ENCODE data around the gene PLXNA4. TPM values are rescaled to one million over a fixed set of nuclear protein-coding genes. Genes with fewer than 3 reads are reported as not detected.

PLXNA4 gene
- total RNA-seq, 4 donors from 2014 or later, result 1.1 to 2.8 (median 1.4) TPM

- H3K27me3 ChIP-seq, result peaks cover 6% of the 10 kb centered on the region
- H3K9me3 ChIP-seq, result no peaks in the 10 kb centered on the region
- peaks cover 0 to under 1% (median 0%) of the 10 kb centered on the region in 4 donors for H3K4me1 ChIP-seq
- H3K36me3 ChIP-seq, result no peaks in the 10 kb centered on the region
- no peak for DNase-seq
- H3K27ac ChIP-seq, result no peak overlapping the region
- intact Hi-C loops (cut with DNase I; ENCODE audit: low total_unique reads) (no loop called here), in situ Hi-C loops (cut with MboI; ENCODE audit: low pct_ligation_motif_present in 1 of 4, low pct_unique_long_range_greater_than_20kb in 1 of 4, low sequenced_read_pairs in 3 of 4) (no loop called here)
- H3K4me3 ChIP-seq, result no peak overlapping the region
- WGBS, 2 donors (ENCODE audit: low coverage in 1 of 2), result 83 to 93% methylated on average over 2 to 6 of the region's 6 CpGs
- TF ChIP-seq EP300 (IDR thresholded peaks at IDR 0.05; ENCODE audit: low read depth), result no peak
- no peak for TF ChIP-seq POLR2AphosphoS5 (IDR thresholded peaks at IDR 0.05)
Measured at GRCh38 chr7:132619967-132620366, 43.7 kb upstream of the PLXNA4 start.

- Histone ChIP-seq H3K27ac (no peak overlapping the region), H3K4me1 (peaks cover 0 to 6% (median 5%) of the 10 kb centered on the region in 4 donors), H3K36me3 (no peaks in the 10 kb centered on the region), H3K9me3 (no peaks in the 10 kb centered on the region), H3K4me3 (no peak overlapping the region), H3K27me3 (peaks cover 10% of the 10 kb centered on the region)
- TF ChIP-seq POLR2AphosphoS5 (IDR thresholded peaks at IDR 0.05), result no peak
- no peak for TF ChIP-seq CTCF (IDR thresholded peaks at IDR 0.05)
- TF ChIP-seq POLR2A (IDR thresholded peaks at IDR 0.05), result no peak
- no peak for TF ChIP-seq EP300 (IDR thresholded peaks at IDR 0.05; ENCODE audit: low read depth)
- DNase-seq, result no peak
- in situ Hi-C loops (cut with MboI; ENCODE audit: low pct_ligation_motif_present in 1 of 4, low pct_unique_long_range_greater_than_20kb in 1 of 4, low sequenced_read_pairs in 3 of 4) (no loop called here), intact Hi-C loops (cut with DNase I; ENCODE audit: low total_unique reads) (no loop called here)
- WGBS, 2 donors (ENCODE audit: low coverage in 1 of 2), result 58 to 67% methylated on average over 2 of the region's 2 CpGs
Measured at GRCh38 chr7:132618956-132619305, 42.7 kb upstream of the PLXNA4 start.

GRCh38 chr7:132618271-132618955 is 42.1 kb upstream of the PLXNA4 start:
- H3K27ac ChIP-seq, result no peak overlapping the region
- H3K9me3 ChIP-seq, result no peaks in the 10 kb centered on the region
- intact Hi-C loops (cut with DNase I; ENCODE audit: low total_unique reads), result no loop called here
- WGBS, 2 donors (ENCODE audit: low coverage in 1 of 2), result 67 to 78% methylated on average over 1 to 2 of the region's 2 CpGs
- no peak overlapping the region for H3K4me3 ChIP-seq
- no peak for DNase-seq
- H3K36me3 ChIP-seq, result no peaks in the 10 kb centered on the region
- H3K4me1 ChIP-seq, result peaks cover 0 to 6% (median 5%) of the 10 kb centered on the region in 4 donors
- in situ Hi-C loops (cut with MboI; ENCODE audit: low pct_ligation_motif_present in 1 of 4, low pct_unique_long_range_greater_than_20kb in 1 of 4, low sequenced_read_pairs in 3 of 4), result no loop called here
- TF ChIP-seq POLR2AphosphoS5 (IDR thresholded peaks at IDR 0.05) (no peak), CTCF (IDR thresholded peaks at IDR 0.05) (no peak), EP300 (IDR thresholded peaks at IDR 0.05; ENCODE audit: low read depth) (no peak), POLR2A (IDR thresholded peaks at IDR 0.05) (no peak)
- H3K27me3 ChIP-seq, result peaks cover 10% of the 10 kb centered on the region

- intact Hi-C loops (cut with DNase I; ENCODE audit: low total_unique reads) (no loop called here), in situ Hi-C loops (cut with MboI; ENCODE audit: low pct_ligation_motif_present in 1 of 4, low pct_unique_long_range_greater_than_20kb in 1 of 4, low sequenced_read_pairs in 3 of 4) (no loop called here)
- Histone ChIP-seq H3K9me3 (no peaks in the 10 kb centered on the region), H3K4me3 (peak overlapping the region in 1 of 4 donors; percentile 23), H3K36me3 (no peaks in the 10 kb centered on the region), H3K27ac (no peak overlapping the region), H3K27me3 (peaks cover 10% of the 10 kb centered on the region), H3K4me1 (peaks cover 0 to 6% (median 5%) of the 10 kb centered on the region in 4 donors)
- peak; percentile 12 for DNase-seq
- no peak for TF ChIP-seq CTCF (IDR thresholded peaks at IDR 0.05)
- no peak for TF ChIP-seq EP300 (IDR thresholded peaks at IDR 0.05; ENCODE audit: low read depth)
- TF ChIP-seq POLR2A (IDR thresholded peaks at IDR 0.05), result no peak
- TF ChIP-seq POLR2AphosphoS5 (IDR thresholded peaks at IDR 0.05), result no peak
- 5 to 22% methylated on average over 5 to 25 of the region's 25 CpGs for WGBS, 2 donors (ENCODE audit: low coverage in 1 of 2)
Measured at GRCh38 chr7:132614428-132615318, 38.4 kb upstream of the PLXNA4 start.
